MM.1S (cell line): ENCODE data around the gene EXOC2.

Source experiments
- DNase-seq: peaks from one replicate; pipeline ENCODE4 v3.0.0-alpha.2; 2015
- H2AFZ ChIP-seq: fragments of 300-600 bp; sonication (generic); 2 replicates; pipeline ENCODE4 v1.6.0; 2016; ENCODE audit warnings: antibody characterized with exemption, low read length
- H3F3A ChIP-seq: fragments of 300-600 bp; sonication (generic); 2 replicates; pipeline ENCODE4 v1.6.1; 2016; ENCODE audit warnings: mild to moderate bottlenecking, antibody characterized with exemption, low read length, moderate library complexity, mixed read lengths; ENCODE audit not compliant: insufficient read depth
- H3K27ac ChIP-seq: fragments of 300-600 bp; sonication (generic); 2 replicates; pipeline ENCODE4 v1.5.1; 2016; ENCODE audit warnings: mild to moderate bottlenecking, low read length
- H3K27me3 ChIP-seq: fragments of 300-600 bp; sonication (generic); replicated peaks from 2 replicates; pipeline ENCODE4 v1.6.0; 2016; ENCODE audit warnings: low read length; ENCODE audit not compliant: insufficient read depth
- H3K36me3 ChIP-seq: fragments of 300-600 bp; sonication (generic); replicated peaks from 2 replicates; pipeline ENCODE4 v1.6.1; 2016; ENCODE audit warnings: mild to moderate bottlenecking, low read length, mixed read lengths; ENCODE audit not compliant: insufficient read depth
- H3K4me1 ChIP-seq: fragments of 300-600 bp; sonication (generic); 2 replicates; pipeline ENCODE4 v1.6.1; 2016; ENCODE audit warnings: low read length, mixed read lengths
- H3K4me2 ChIP-seq: fragments of 300-600 bp; sonication (generic); 2 replicates; pipeline ENCODE4 v1.6.0; 2016; ENCODE audit warnings: low read depth, low read length
- H3K4me3 ChIP-seq: fragments of 300-600 bp; sonication (generic); 2 replicates; pipeline ENCODE4 v1.5.1; 2016; ENCODE audit warnings: low read length, mixed read lengths
- H3K79me2 ChIP-seq: fragments of 300-600 bp; sonication (generic); 2 replicates; pipeline ENCODE4 v1.6.1; 2016; ENCODE audit warnings: mixed run types, low read length, mixed read lengths
- H3K9ac ChIP-seq: fragments of 300-600 bp; sonication (generic); 2 replicates; pipeline ENCODE4 v1.6.1; 2016; ENCODE audit warnings: low read length, mixed read lengths
- H3K9me2 ChIP-seq: fragments of 300-600 bp; sonication (generic); replicated peaks from 2 replicates; pipeline ENCODE4 v1.6.1; 2016; ENCODE audit warnings: mild to moderate bottlenecking, low read length, mixed read lengths; ENCODE audit not compliant: insufficient read depth
- H3K9me3 ChIP-seq: fragments of 300-600 bp; sonication (generic); replicated peaks from 2 replicates; pipeline ENCODE4 v1.6.1; 2016; ENCODE audit warnings: mild to moderate bottlenecking, low read length, mixed read lengths; ENCODE audit not compliant: insufficient read depth
- H4K20me1 ChIP-seq: fragments of 300-600 bp; sonication (generic); 2 replicates; pipeline ENCODE4 v1.6.1; 2016; ENCODE audit warnings: mild to moderate bottlenecking, low read length, moderate library complexity, mixed read lengths; ENCODE audit not compliant: insufficient read depth
- EZH2 ChIP-seq: fragments of 300-600 bp; sonication (generic); optimal IDR thresholded peaks from 2 replicates; pipeline ENCODE3; 2017; ENCODE audit warnings: low read depth, mild to moderate bottlenecking, antibody characterized with exemption, low read length, mixed read lengths
- EZH2phosphoT487 ChIP-seq: fragments of 300-600 bp; sonication (generic); IDR thresholded peaks from 2 replicates; pipeline ENCODE4 v1.6.1; 2018; ENCODE audit warnings: antibody characterized with exemption, low read length
- TF ChIP-seq, protein P1 (sequence below): fragments of 300-600 bp; sonication (generic); IDR thresholded peaks from 2 replicates; pipeline ENCODE4 v1.5.1; 2016; ENCODE audit warnings: antibody characterized with exemption, low read length, mixed read lengths

EXOC2 gene

DNA sequence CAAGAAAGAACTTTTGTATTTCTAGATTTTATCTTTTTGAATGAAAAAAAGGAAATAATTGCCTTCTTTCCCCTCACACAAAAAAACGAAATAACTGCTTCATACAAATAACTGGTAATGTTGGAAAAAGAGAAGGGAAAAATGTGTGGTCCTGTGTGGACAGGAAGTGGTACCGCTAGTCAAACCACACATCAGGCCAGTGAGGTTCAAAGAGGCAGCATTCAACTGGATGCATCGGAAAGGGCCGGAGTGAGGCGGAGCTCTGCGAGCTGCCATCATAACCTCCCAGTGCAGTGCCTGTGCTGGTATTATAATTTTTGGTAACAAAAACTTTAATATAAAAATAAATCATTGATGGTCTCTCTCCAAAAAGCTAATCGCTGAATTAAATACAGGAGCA is 190.2 kb downstream of the EXOC2 start:
- Histone ChIP-seq H4K20me1 (no peaks in the 10 kb centered on the region), H3K36me3 (no peaks in the 10 kb centered on the region), H3K9me3 (no peaks in the 10 kb centered on the region), H3F3A (no peaks in the 10 kb centered on the region), H3K4me1 (0 out of 2 replicates have a peak, but pooled peaks cover 9% of the 10 kb centered on the region), H3K4me3 (no peak overlapping the region), H3K4me2 (no peak overlapping the region), H3K9me2 (no peaks in the 10 kb centered on the region), H3K27ac (no peak overlapping the region), H3K9ac (no peak overlapping the region), H3K79me2 (no peaks in the 10 kb centered on the region), H3K27me3 (no peaks in the 10 kb centered on the region), H2AFZ (no peak overlapping the region)
- TF ChIP-seq EZH2: no peak
- TF ChIP-seq, protein P1, sequence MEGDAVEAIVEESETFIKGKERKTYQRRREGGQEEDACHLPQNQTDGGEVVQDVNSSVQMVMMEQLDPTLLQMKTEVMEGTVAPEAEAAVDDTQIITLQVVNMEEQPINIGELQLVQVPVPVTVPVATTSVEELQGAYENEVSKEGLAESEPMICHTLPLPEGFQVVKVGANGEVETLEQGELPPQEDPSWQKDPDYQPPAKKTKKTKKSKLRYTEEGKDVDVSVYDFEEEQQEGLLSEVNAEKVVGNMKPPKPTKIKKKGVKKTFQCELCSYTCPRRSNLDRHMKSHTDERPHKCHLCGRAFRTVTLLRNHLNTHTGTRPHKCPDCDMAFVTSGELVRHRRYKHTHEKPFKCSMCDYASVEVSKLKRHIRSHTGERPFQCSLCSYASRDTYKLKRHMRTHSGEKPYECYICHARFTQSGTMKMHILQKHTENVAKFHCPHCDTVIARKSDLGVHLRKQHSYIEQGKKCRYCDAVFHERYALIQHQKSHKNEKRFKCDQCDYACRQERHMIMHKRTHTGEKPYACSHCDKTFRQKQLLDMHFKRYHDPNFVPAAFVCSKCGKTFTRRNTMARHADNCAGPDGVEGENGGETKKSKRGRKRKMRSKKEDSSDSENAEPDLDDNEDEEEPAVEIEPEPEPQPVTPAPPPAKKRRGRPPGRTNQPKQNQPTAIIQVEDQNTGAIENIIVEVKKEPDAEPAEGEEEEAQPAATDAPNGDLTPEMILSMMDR: no peak
- TF ChIP-seq EZH2phosphoT487: no peak
- no peak for DNase-seq

DNA sequence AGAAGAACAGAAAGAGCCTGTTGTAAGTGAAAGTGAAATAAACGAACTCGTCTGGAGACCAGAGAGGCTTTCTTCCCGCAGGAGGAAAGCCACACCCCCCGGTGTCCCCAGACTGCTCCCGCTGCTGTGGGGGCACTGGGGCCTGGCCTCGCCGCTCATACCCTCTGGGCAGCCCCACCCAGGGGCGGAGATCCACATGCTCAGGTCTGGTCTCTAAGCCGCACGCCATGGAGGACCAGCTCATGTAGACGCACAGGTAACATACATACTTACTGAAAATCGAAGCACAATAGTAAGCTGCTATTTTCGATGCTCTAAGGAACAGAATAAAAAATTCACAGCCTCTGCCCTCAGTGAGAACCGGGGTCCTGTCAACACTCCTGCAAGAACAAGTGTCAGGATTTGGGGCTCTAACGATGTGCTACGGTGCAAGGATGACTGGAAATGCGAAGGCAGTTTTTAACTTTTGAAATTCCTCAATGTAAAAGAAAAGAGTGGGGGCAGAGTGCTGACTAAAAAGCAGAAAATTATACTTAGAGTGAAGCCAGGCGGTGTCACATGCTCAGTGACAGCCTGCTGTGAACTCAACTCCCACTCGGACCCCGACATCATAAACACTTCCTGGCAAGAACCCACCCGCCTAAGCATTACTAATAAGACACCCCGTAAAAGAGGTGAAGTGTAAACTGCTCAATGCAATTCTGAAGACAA is 190.9 kb downstream of the EXOC2 start:
- Histone ChIP-seq H2AFZ (no peak overlapping the region), H3K27ac (no peak overlapping the region), H3K9me2 (no peaks in the 10 kb centered on the region), H3K9me3 (no peaks in the 10 kb centered on the region), H3K4me2 (peak overlapping the region; percentile 10; the same call in 1 of the 2 replicates), H3K4me1 (0 out of 2 replicates have a peak, but pooled peaks cover 9% of the 10 kb centered on the region), H3K36me3 (no peaks in the 10 kb centered on the region), H4K20me1 (no peaks in the 10 kb centered on the region), H3K4me3 (no peak overlapping the region), H3K9ac (no peak overlapping the region), H3F3A (no peaks in the 10 kb centered on the region), H3K79me2 (no peaks in the 10 kb centered on the region), H3K27me3 (no peaks in the 10 kb centered on the region)
- peak; percentile 8 for DNase-seq
- TF ChIP-seq EZH2: no peak
- TF ChIP-seq, protein P1: no peak
- no peak for TF ChIP-seq EZH2phosphoT487

DNA sequence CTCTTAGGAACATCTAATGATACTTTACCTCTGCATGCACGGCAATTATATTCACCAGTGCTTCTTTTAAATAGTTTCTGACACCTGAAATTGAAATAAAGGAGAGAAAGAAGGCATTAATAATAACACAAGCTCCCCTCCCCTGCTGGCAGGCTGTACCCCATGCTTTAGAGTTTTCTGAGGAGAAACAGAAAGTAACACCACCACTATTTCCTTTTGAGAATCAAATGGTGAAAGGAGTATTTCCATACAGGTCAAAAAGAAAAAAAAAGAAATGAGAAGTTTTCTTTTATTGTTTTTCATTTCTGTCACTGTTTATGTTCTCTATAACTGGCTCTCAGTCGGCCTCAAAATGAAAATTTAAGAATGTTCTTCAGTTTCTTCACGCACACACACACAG is 193.3 kb downstream of the EXOC2 start:
- H3K9me3 ChIP-seq: no peaks in the 10 kb centered on the region
- TF ChIP-seq EZH2: no peak
- TF ChIP-seq, protein P1: no peak
- no peak for TF ChIP-seq EZH2phosphoT487
- no peaks in the 10 kb centered on the region for H3K9me2 ChIP-seq
- H3K4me3 ChIP-seq: no peak overlapping the region
- DNase-seq: no peak
- no peak overlapping the region for H3K4me2 ChIP-seq
- H3K9ac ChIP-seq: no peak overlapping the region
- H3K79me2 ChIP-seq: no peaks in the 10 kb centered on the region
- no peaks in the 10 kb centered on the region for H3K36me3 ChIP-seq
- no peak overlapping the region for H2AFZ ChIP-seq
- H3F3A ChIP-seq: no peaks in the 10 kb centered on the region
- H4K20me1 ChIP-seq: no peaks in the 10 kb centered on the region
- H3K4me1 ChIP-seq: 0 out of 2 replicates have a peak, but pooled peaks cover 9% of the 10 kb centered on the region
- H3K27ac ChIP-seq: no peak overlapping the region
- no peaks in the 10 kb centered on the region for H3K27me3 ChIP-seq
